ENCODE measurements around the gene EEF1A2.
A peak's percentile ranks its signal among the peaks of the same experiment; 100 is the strongest.
"Not testable (repeated sequence)": the region's sequence is repeated elsewhere in the genome, so short reads cannot be mapped to it uniquely, and the experiment has no call there.

Gene EEF1A2

GRCh38 chr20:63519668-63520503 lies 21.0 kb upstream of the EEF1A2 start:
- no peak for DNase-seq

GRCh38 chr20:63518946-63519667 lies 20.2 kb upstream of the EEF1A2 start:
- no peak for DNase-seq

- DNase-seq: no peak
Observed at GRCh38 chr20:63518351-63518861, 19.5 kb upstream of the EEF1A2 start.

- DNase-seq: no peak
Observed at GRCh38 chr20:63517376-63518309, 18.8 kb upstream of the EEF1A2 start.

GRCh38 chr20:63514520-63514919 lies 15.6 kb upstream of the EEF1A2 start:
- DNase-seq: not testable (repeated sequence)

GRCh38 chr20:63513207-63513606 lies 14.3 kb upstream of the EEF1A2 start:
- no peak for DNase-seq

GRCh38 chr20:63509088-63509564 lies 10.2 kb upstream of the EEF1A2 start:
- no peak for DNase-seq

GRCh38 chr20:63508072-63508768 lies 9.3 kb upstream of the EEF1A2 start:
- no peak for DNase-seq

GRCh38 chr20:63507083-63507743 lies 8.3 kb upstream of the EEF1A2 start:
- DNase-seq: no peak

GRCh38 chr20:63505723-63506122 lies 6.8 kb upstream of the EEF1A2 start:
- no peak for DNase-seq

- DNase-seq: no peak
Observed at GRCh38 chr20:63505281-63505680, 6.4 kb upstream of the EEF1A2 start.

- no peak for DNase-seq
Observed at GRCh38 chr20:63504642-63505041, 5.8 kb upstream of the EEF1A2 start.

- no peak for DNase-seq
Observed at GRCh38 chr20:63503524-63503923, 4.6 kb upstream of the EEF1A2 start.

GRCh38 chr20:63502671-63503172 lies 3.8 kb upstream of the EEF1A2 start:
- DNase-seq: no peak

- peak; percentile 18 for DNase-seq
Observed at GRCh38 chr20:63501818-63502670, 3.2 kb upstream of the EEF1A2 start.

GRCh38 chr20:63500902-63501817 lies 2.3 kb upstream of the EEF1A2 start:
- no peak for DNase-seq

- no peak for DNase-seq
Observed at GRCh38 chr20:63500151-63500901, 1.4 kb upstream of the EEF1A2 start.

GRCh38 chr20:63499338-63499969 lies 571 bp upstream of the EEF1A2 start:
- DNase-seq: no peak

Data from NCI-H510A (cell line).